ENCODE data around the gene ERGIC1. TPM values are rescaled to one million over a fixed set of nuclear protein-coding genes. Genes with fewer than 3 reads are reported as not detected.
"Not testable (repeated sequence)": the region's sequence is repeated elsewhere in the genome, so short reads cannot be mapped to it uniquely, and the experiment has no call there.

ERGIC1 gene
- total RNA-seq, 4 donors from 2014 or later: 113 to 180 (median 143) TPM

DNA sequence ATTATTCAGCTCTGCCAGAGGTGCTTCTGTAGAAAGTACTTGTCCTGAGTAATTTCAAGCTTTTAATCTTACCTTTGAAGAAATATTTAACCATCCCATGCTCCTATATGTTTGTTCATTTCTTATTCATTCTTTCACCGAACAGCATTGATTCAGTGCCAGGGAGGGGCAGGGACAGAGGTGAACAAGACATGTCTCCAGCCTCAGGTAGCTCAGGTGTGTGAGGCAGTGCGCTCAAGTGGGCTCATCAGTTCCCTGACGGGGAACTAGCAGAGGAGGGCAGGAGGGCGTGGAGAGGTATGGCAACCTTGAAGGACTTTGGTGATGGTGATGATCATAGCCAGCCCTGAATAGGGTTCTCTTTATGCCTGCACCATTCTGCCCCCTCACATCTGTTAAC lies 25.9 kb downstream of the ERGIC1 start:
- no peaks in the 10 kb centered on the region for H3K27me3 ChIP-seq
- TF ChIP-seq, protein P1, sequence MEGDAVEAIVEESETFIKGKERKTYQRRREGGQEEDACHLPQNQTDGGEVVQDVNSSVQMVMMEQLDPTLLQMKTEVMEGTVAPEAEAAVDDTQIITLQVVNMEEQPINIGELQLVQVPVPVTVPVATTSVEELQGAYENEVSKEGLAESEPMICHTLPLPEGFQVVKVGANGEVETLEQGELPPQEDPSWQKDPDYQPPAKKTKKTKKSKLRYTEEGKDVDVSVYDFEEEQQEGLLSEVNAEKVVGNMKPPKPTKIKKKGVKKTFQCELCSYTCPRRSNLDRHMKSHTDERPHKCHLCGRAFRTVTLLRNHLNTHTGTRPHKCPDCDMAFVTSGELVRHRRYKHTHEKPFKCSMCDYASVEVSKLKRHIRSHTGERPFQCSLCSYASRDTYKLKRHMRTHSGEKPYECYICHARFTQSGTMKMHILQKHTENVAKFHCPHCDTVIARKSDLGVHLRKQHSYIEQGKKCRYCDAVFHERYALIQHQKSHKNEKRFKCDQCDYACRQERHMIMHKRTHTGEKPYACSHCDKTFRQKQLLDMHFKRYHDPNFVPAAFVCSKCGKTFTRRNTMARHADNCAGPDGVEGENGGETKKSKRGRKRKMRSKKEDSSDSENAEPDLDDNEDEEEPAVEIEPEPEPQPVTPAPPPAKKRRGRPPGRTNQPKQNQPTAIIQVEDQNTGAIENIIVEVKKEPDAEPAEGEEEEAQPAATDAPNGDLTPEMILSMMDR (IDR thresholded peaks at IDR 0.05): no peak
- no peak for TF ChIP-seq POLR2A (IDR thresholded peaks at IDR 0.05)
- DNase-seq: no peak
- no peaks in the 10 kb centered on the region for H3K9me3 ChIP-seq
- H3K4me3 ChIP-seq: no peak overlapping the region
- H3K4me1 ChIP-seq: peaks cover 4 to 62% (median 20%) of the 10 kb centered on the region in 4 donors
- H3K27ac ChIP-seq: peak overlapping the region; percentile 60 to 91 (median 84)
- no peaks in the 10 kb centered on the region for H3K36me3 ChIP-seq

DNA sequence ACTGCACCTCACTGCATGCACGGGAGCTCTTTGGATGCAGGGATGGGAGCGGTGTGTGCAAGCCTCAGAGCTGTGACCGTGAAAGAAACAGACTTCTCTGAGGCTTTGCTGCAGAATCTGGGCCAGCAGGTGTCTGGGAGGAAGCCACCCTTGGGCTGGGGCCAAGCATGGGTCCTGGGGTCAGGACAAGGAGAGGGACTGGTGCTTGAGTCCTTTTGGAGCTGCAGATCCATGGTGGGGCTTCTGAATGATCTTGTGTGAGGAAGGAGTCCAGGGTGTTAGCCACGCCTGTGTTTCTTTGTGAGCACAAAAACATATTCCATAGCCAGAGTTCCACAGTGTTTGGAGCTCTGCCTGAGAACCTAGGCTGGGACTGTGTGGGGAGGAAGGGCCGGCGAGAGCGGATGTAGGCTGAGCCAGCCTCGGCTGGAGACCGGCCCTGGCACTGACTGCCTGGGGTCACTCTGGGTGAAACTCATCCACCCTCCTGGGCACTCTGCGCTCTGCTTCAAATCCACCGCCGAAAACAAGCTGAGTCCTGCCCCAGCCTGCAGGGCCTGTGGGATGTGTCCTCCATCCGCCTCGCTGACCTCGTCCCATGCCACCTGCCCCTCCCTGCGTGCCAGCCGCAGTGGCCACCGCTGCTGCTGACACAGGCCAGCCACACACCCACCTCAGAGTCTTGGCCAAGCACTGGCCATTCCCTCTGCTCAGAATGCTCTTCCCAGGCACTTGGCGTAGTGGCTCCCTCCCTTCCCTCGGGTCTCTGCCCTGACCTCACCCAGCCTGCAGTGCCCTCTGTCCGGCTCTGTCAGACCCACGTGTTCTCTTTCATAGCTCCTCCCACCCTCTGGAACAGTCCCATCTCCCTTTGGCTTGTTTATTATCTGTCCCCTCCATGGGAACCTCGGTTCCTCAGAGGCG lies 26.7 kb downstream of the ERGIC1 start:
- no peaks in the 10 kb centered on the region for H3K36me3 ChIP-seq
- H3K27ac ChIP-seq: peak overlapping the region; percentile 60 to 91 (median 84)
- H3K9me3 ChIP-seq: no peaks in the 10 kb centered on the region
- peak overlapping the region in 1 of 4 donors; percentile 6 for H3K4me3 ChIP-seq
- peak in 1 of 3 donors; percentile 72 for DNase-seq
- peaks cover 4 to 54% (median 18%) of the 10 kb centered on the region in 4 donors for H3K4me1 ChIP-seq
- H3K27me3 ChIP-seq: no peaks in the 10 kb centered on the region
- TF ChIP-seq, protein P1 (IDR thresholded peaks at IDR 0.05): no peak
- TF ChIP-seq POLR2A (IDR thresholded peaks at IDR 0.05): no peak

GRCh38 chr5:172861461-172861860 lies 27.4 kb downstream of the ERGIC1 start:
- DNase-seq: no peak
- H3K27me3 ChIP-seq: no peaks in the 10 kb centered on the region
- no peaks in the 10 kb centered on the region for H3K36me3 ChIP-seq
- peak overlapping the region; percentile 60 to 91 (median 74) for H3K27ac ChIP-seq
- peaks cover 4 to 47% (median 18%) of the 10 kb centered on the region in 4 donors for H3K4me1 ChIP-seq
- no peak overlapping the region for H3K4me3 ChIP-seq
- TF ChIP-seq, protein P1 (IDR thresholded peaks at IDR 0.05): no peak
- no peak for TF ChIP-seq POLR2A (IDR thresholded peaks at IDR 0.05)
- H3K9me3 ChIP-seq: no peaks in the 10 kb centered on the region

DNA sequence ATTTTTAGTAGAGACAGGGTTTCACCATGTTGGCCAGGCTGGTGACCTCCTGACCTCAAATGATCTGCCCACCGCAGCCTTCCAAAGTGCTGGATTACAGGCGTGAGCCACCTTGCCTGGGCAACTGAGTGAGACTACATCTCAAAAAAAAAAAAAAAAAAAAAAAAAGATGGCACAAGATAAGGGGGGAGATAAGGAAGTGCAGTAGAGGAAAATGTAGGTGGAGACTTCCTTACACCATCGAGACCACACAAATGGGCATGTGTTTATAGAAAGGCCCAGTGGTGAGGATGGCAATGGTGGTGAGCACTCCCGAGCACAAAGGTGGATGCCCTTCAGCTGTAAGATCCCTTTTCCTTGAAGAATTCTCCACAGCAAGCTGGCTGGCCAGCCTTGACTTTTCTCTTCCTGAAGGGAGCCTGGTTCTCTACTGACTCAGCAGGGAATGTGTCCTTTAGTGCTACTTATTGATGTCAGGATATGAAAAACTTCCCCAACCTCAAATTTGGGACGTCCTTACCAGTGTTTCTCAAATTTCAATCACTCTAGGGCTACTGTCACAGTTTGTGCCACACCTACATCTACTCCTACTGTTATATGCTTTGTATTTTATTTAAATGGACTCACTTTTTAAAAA lies 28.2 kb downstream of the ERGIC1 start:
- H3K27ac ChIP-seq: peak overlapping the region in 1 of 4 donors; percentile 27

GRCh38 chr5:172864171-172864570 lies 30.1 kb downstream of the ERGIC1 start:
- H3K4me1 ChIP-seq: peaks cover 3 to 45% (median 15%) of the 10 kb centered on the region in 4 donors
- H3K27me3 ChIP-seq, H3K9me3 ChIP-seq, H3K27ac ChIP-seq, H3K36me3 ChIP-seq, H3K4me3 ChIP-seq, DNase-seq: not testable (repeated sequence)

More for the DNA sequence above, 28.2 kb downstream of the ERGIC1 start:
- H3K9me3 ChIP-seq: no peaks in the 10 kb centered on the region
- no peak for DNase-seq
- H3K27me3 ChIP-seq: no peaks in the 10 kb centered on the region
- no peak overlapping the region for H3K4me3 ChIP-seq
- no peaks in the 10 kb centered on the region for H3K36me3 ChIP-seq
- H3K4me1 ChIP-seq: peaks cover 4 to 48% (median 18%) of the 10 kb centered on the region in 4 donors
- TF ChIP-seq POLR2A (IDR thresholded peaks at IDR 0.05): no peak
- TF ChIP-seq, protein P1 (IDR thresholded peaks at IDR 0.05): no peak

GRCh38 chr5:172864747-172865146 lies 30.7 kb downstream of the ERGIC1 start:
- no peaks in the 10 kb centered on the region for H3K36me3 ChIP-seq
- no peak overlapping the region for H3K4me3 ChIP-seq
- H3K4me1 ChIP-seq: peaks cover 5 to 42% (median 10%) of the 10 kb centered on the region in 4 donors
- no peak for TF ChIP-seq POLR2A (IDR thresholded peaks at IDR 0.05)
- TF ChIP-seq, protein P1 (IDR thresholded peaks at IDR 0.05): no peak
- no peaks in the 10 kb centered on the region for H3K27me3 ChIP-seq
- H3K9me3 ChIP-seq: no peaks in the 10 kb centered on the region
- no peak overlapping the region for H3K27ac ChIP-seq
- no peak for DNase-seq
